Heart right ventricle (tissue), 16 donors: ENCODE data around the gene RHD. TPM values are rescaled to one million over a fixed set of nuclear protein-coding genes. Genes with fewer than 3 reads are reported as not detected.

Experiments used
- ATAC-seq, 8 donors: fragments of 200-7000 bp; cut with Tn5 transposase; one replicate each; pipeline ENCODE4 v1.9.1; 2020; ENCODE audit warnings: mild to moderate bottlenecking in 8 of 8, moderate library complexity in 8 of 8, moderate number of reproducible peaks in 1 of 8
- DNase-seq, 2 donors: peaks; one replicate each; pipeline ENCODE4 v3.0.0-alpha.2; 2020
- H3K27ac ChIP-seq, 10 donors: fragments of 200-600 bp; sonication (generic) in 2 of 10; one replicate each; pipeline versions ENCODE4 v1.5.0 to v1.8.0; 2020 to 2022; ENCODE audit warnings: mild to moderate bottlenecking in 3 of 10
- H3K27me3 ChIP-seq, 7 donors: fragments of 200-600 bp; one replicate each; pipeline ENCODE4 v1.8.0; 2021 to 2022; ENCODE audit warnings: mild to moderate bottlenecking in 2 of 7
- H3K36me3 ChIP-seq, 9 donors: fragments of 200-600 bp; sonication (generic) in 1 of 9; one replicate each; pipeline versions ENCODE4 v1.5.0 to v1.8.0; 2020 to 2022; ENCODE audit warnings: mild to moderate bottlenecking in 2 of 9
- H3K4me1 ChIP-seq, 9 donors: fragments of 200-600 bp; sonication (generic) in 1 of 9; one replicate each; pipeline versions ENCODE4 v1.5.0 to v1.8.0; 2020 to 2022; ENCODE audit warnings: mild to moderate bottlenecking in 4 of 9
- H3K4me3 ChIP-seq, 10 donors: fragments of 200-600 bp; sonication (generic) in 2 of 10; one replicate each; pipeline versions ENCODE4 v1.5.0 to v1.8.0; 2020 to 2022; ENCODE audit warnings: mild to moderate bottlenecking in 7 of 10, moderate library complexity in 2 of 10
- H3K9me3 ChIP-seq, 11 donors: fragments of 200-600 bp in 10 of 11; sonication (generic) in 2 of 11; one replicate each; pipeline versions ENCODE4 v1.5.0 to v1.8.0; 2013 to 2022; ENCODE audit warnings: mild to moderate bottlenecking in 2 of 11, control low read depth in 1 of 11, moderate library complexity in 1 of 11
- WGBS, 2 donors: extraction: QIAGEN DNeasy Blood & Tissue Kit; methylation state at CpG; one replicate each; pipeline ENCODE4 v1.1.7; 2013; ENCODE audit warnings: inconsistent platforms in 1 of 2; 5-methylcytosine and 5-hydroxymethylcytosine counted together
- intact Hi-C, 10 donors: fragments of 100-400 bp; cut with DNase I; formaldehyde crosslinking; loops; one replicate each; pipeline versions ENCODE4 v1.11.1 to v1.14.2; 2022
- polyA plus RNA-seq, 2 donors: library from polyadenylated mRNA; stranded (reverse); fragments of 200-250 nt; gene quantifications; one replicate each; pipeline ENCODE4 v1.2.3, GENCODE V29; 2013
- total RNA-seq, 10 donors: library from RNA; stranded (reverse); fragmentation: NEBNext Ultra II Directional in 3 of 10; extraction: Animal tissue kit (Norgen Biotek cat#: 25700) in 3 of 10; gene quantifications; one replicate each; pipeline versions ENCODE4 v1.2.1 to v1.2.4, GENCODE V29; 2021 to 2023
- TF ChIP-seq, protein P1 (sequence below), 9 donors: fragments of 200-600 bp; sonication (generic) in 2 of 9; IDR thresholded peaks; one replicate each; pipeline versions ENCODE4 v1.5.0 to v1.8.0; 2021 to 2022; ENCODE audit warnings: antibody characterized with exemption in 9 of 9, mild to moderate bottlenecking in 5 of 9, moderate library complexity in 1 of 9
- donor health status: Arrhythmogenic right ventricular cardiomyopathy.
- donor health status: ischemic (EF 13 %, LVEDD 7.1; RV severe dilation, severe dysfunction).
- donor health status: healthy with polysubstance abuse.
- donor health status: DM: no; HTN: yes; CAD: no.
- donor health status: DM: no; HTN: no; CAD: no.
- donor health status: ischemic (EF 25% LVEDD 6.9; RV normal size, moderate dysfunction).
- donor health status: ischemic (EF 25% LVEDD 5.7; RV mildly dilated, moderate dysfunction).
- donor health status: healthy.
- donor health status: DM: yes; HTN: yes; CAD: no.
- donor health status: Ischemic cardiomyopathy.
- donor health status: ischemic (EF 35%, LVEDD 5.7; RV mildly dilated, moderate dysfunction).
- donor health status: nonischemic (EF 11% LVEDD 7.7; RV severe dilation, severe dysfunction).
- donor health status: DM: yes; HTN: yes; CAD: no.
- donor health status: PGD.
- donor health status: ischemic (EF 29% LVEDD 5.4; RV normal size, mild dysfunction).
- donor health status: nonischemic (EF 23%, LVEDD 6.1; RV moderate dilation, normal function).

RHD gene
- total and polyA plus RNA-seq, 12 donors = 0.11 TPM; not detected in 11

DNA sequence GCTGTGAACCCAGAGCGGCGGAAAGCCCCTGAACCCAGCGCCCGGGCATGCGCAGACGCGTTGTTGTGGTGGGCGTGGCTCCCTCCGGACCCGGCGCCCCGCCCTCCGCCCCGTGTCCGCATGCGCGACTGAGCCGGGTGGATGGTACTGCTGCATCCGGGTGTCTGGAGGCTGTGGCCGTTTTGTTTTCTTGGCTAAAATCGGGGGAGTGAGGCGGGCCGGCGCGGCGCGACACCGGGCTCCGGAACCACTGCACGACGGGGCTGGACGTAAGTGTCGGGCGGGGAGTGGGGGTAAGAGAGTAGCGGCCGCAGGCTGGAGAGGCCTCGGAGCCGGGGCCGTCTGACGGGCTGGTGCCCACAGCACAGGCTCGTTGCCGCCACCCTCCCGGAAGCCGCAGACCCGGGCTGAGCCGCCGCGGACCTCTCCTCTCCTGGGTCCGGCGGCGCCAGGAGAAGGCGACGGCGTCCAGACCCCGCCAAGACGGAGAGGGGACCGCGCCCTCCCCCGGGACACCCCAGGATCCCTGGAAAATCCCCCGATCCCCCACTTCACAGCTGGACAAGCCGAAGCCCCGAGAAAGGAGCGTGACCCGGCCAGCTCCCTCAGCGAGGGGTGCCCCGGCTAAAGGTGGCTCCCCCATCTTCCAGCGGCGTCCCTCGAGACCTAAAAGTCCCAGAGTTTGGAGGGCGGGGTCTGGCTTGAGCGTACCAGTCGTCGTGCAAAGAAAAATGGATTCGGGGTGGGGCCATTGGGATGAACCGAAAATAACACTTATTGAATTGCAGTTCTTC is 66.1 kb downstream of the RHD start, which contains the start of gene TMEM50A:
TSS of gene TMEM50A (plus strand) at position 147 of the 794 bp plus-strand sequence. CDS start 2,153 bp downstream, outside the sequence.
- 1% methylated on average over 51 to 67 of the region's 75 CpGs for WGBS, 2 donors
- peak; percentile 97 to 99 (median 98) for ATAC-seq

GRCh38 chr1:25338986-25339385 is 66.7 kb downstream of the RHD start:
- TF ChIP-seq, protein P1, sequence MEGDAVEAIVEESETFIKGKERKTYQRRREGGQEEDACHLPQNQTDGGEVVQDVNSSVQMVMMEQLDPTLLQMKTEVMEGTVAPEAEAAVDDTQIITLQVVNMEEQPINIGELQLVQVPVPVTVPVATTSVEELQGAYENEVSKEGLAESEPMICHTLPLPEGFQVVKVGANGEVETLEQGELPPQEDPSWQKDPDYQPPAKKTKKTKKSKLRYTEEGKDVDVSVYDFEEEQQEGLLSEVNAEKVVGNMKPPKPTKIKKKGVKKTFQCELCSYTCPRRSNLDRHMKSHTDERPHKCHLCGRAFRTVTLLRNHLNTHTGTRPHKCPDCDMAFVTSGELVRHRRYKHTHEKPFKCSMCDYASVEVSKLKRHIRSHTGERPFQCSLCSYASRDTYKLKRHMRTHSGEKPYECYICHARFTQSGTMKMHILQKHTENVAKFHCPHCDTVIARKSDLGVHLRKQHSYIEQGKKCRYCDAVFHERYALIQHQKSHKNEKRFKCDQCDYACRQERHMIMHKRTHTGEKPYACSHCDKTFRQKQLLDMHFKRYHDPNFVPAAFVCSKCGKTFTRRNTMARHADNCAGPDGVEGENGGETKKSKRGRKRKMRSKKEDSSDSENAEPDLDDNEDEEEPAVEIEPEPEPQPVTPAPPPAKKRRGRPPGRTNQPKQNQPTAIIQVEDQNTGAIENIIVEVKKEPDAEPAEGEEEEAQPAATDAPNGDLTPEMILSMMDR (IDR thresholded peaks at IDR 0.05) = no peak
- intact Hi-C loops = loop anchor here in 1 of 10 donors (5.0 kb wide), 1 partner anchor 92 kb away; the partner anchor contains the start of gene RSRP1
- WGBS, 2 donors = 0% methylated on average over 6 of the region's 6 CpGs

More for the DNA sequence above, 66.1 kb downstream of the RHD start, which contains the start of gene TMEM50A:
- DNase-seq = peak; percentile 92
- Histone ChIP-seq H3K27ac (peak within 1 kb of the TSS; percentile 87 to 99 (median 97)), H3K4me1 (peaks cover 3 to 46% (median 26%) of the 10 kb centered on the region in 9 donors), H3K27me3 (no peaks in the 10 kb centered on the region), H3K9me3 (no peaks in the 10 kb centered on the region), H3K4me3 (peak within 1 kb of the TSS; percentile 71 to 98 (median 90)), H3K36me3 (peaks cover 0 to 19% (median 4%) of the 10 kb centered on the region in 9 donors)
- intact Hi-C loops = loop anchor here in 1 of 10 donors (5.0 kb wide), 1 partner anchor 91 kb away; the partner anchor contains the start of gene RSRP1
- TF ChIP-seq, protein P1 (IDR thresholded peaks at IDR 0.05) = no peak

GRCh38 chr1:25341746-25342145 is 69.4 kb downstream of the RHD start:
- H3K4me1 ChIP-seq = peaks cover 3 to 44% (median 32%) of the 10 kb centered on the region in 9 donors
- no peak overlapping the region for H3K27ac ChIP-seq
- no peak overlapping the region for H3K4me3 ChIP-seq
- 87 to 89% methylated on average over 6 of the region's 6 CpGs for WGBS, 2 donors
- no peak for DNase-seq
- intact Hi-C loops = loop anchor here in 3 of 10 donors (5.0 to 10.0 kb wide), 3 partner anchors 94 to 107 kb away; partner anchors contain the start of genes RSRP1 (in 1 of the 3) and SYF2 (in 1 of the 3)
- H3K9me3 ChIP-seq = no peaks in the 10 kb centered on the region
- H3K36me3 ChIP-seq = peaks cover 0 to 53% (median 10%) of the 10 kb centered on the region in 9 donors
- no peaks in the 10 kb centered on the region for H3K27me3 ChIP-seq
- TF ChIP-seq, protein P1 (IDR thresholded peaks at IDR 0.05) = no peak
- no peak for ATAC-seq

More at GRCh38 chr1:25338986-25339385, 66.7 kb downstream of the RHD start:
- no peak for DNase-seq
- Histone ChIP-seq H3K27ac (peak overlapping the region; percentile 87 to 99 (median 97)), H3K4me1 (peaks cover 3 to 46% (median 31%) of the 10 kb centered on the region in 9 donors), H3K4me3 (peak overlapping the region; percentile 71 to 98 (median 90)), H3K9me3 (no peaks in the 10 kb centered on the region), H3K36me3 (peaks cover 0 to 25% (median 10%) of the 10 kb centered on the region in 9 donors), H3K27me3 (no peaks in the 10 kb centered on the region)
- no peak for ATAC-seq

DNA sequence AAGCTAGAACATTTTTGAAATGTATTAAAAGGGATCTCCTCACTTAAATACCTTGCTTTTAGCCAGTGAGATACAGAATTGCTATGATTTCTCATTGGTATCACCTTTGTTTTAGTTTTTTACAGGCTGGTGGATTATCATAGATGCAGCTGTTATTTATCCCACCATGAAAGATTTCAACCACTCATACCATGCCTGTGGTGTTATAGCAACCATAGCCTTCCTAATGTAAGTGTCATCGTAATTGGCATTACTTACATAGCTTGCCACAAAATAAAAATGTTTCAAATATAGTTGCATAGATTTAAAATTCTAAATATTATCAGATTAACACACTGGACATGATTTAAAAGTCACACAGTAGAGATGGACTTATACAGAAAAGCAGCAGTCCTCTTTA is 70.5 kb downstream of the RHD start:
- intact Hi-C loops = loop anchor here in 3 of 10 donors (5.0 to 10.0 kb wide), 3 partner anchors 96 to 108 kb away; partner anchors contain the start of genes RSRP1 (in 1 of the 3) and SYF2 (in 1 of the 3)
- DNase-seq (no peak), ATAC-seq (no peak)
- Histone ChIP-seq H3K27ac (no peak overlapping the region), H3K36me3 (peaks cover 0 to 64% (median 10%) of the 10 kb centered on the region in 9 donors), H3K4me3 (no peak overlapping the region), H3K9me3 (no peaks in the 10 kb centered on the region), H3K27me3 (no peaks in the 10 kb centered on the region), H3K4me1 (peaks cover 3 to 47% (median 32%) of the 10 kb centered on the region in 9 donors)
- TF ChIP-seq, protein P1 (IDR thresholded peaks at IDR 0.05) = no peak
- 91 to 92% methylated on average over 1 of the region's 1 CpG for WGBS, 2 donors
